Skeletal muscle tissue (tissue), 4 donors: ENCODE results near the gene SCNM1. TPM values are rescaled to one million over a fixed set of nuclear protein-coding genes. Genes with fewer than 3 reads are reported as not detected.
A peak's percentile ranks its signal among the peaks of the same experiment; 100 is the strongest.

Experiments used
- H3K27ac ChIP-seq: one replicate; pipeline ENCODE4 v1.7.0; 2013; ENCODE audit warnings: mild to moderate bottlenecking, low read depth, low read length, inconsistent platforms
- H3K27me3 ChIP-seq, 3 donors: one replicate each; pipeline ENCODE4 v1.7.0; 2013; ENCODE audit warnings: low read length in 3 of 3; ENCODE audit not compliant: control insufficient read depth in 3 of 3, insufficient read depth in 3 of 3
- H3K36me3 ChIP-seq, 3 donors: one replicate each; pipeline ENCODE4 v1.7.0; 2013; ENCODE audit warnings: low read length in 3 of 3; ENCODE audit not compliant: control insufficient read depth in 3 of 3, insufficient read depth in 3 of 3
- H3K4me1 ChIP-seq, 3 donors: one replicate each; pipeline ENCODE4 v1.7.0; 2013; ENCODE audit warnings: low read length in 3 of 3, mild to moderate bottlenecking in 3 of 3; ENCODE audit not compliant: control insufficient read depth in 3 of 3, insufficient read depth in 3 of 3
- H3K4me3 ChIP-seq, 3 donors: one replicate each; pipeline ENCODE4 v1.7.0; 2013; ENCODE audit warnings: low read length in 3 of 3
- H3K9ac ChIP-seq, 3 donors: one replicate each; pipeline ENCODE4 v1.7.0; 2013; ENCODE audit warnings: low read length in 3 of 3, mild to moderate bottlenecking in 3 of 3, moderate library complexity in 2 of 3, low read depth in 1 of 3
- H3K9me3 ChIP-seq, 3 donors: one replicate each; pipeline ENCODE4 v1.7.0; 2013; ENCODE audit warnings: low read length in 3 of 3; ENCODE audit not compliant: control insufficient read depth in 3 of 3
- total RNA-seq: library from RNA; depleted of rRNA; stranded (reverse); fragments of >200 nt; gene quantifications from one replicate; pipeline ENCODE4 v1.2.3, GENCODE V29; 2014
- donor health status: Osteomylitis.

Gene SCNM1
- total RNA-seq, 1 donor from 2014 or later, result 24.5 TPM

- Histone ChIP-seq H3K4me3 (peak within 1 kb of the TSS; percentile 97 to 99 (median 97)), H3K36me3 (peaks cover 0 to 17% (median 12%) of the 10 kb centered on the region in 3 donors), H3K9me3 (no peaks in the 10 kb centered on the region), H3K4me1 (peaks cover 45 to 58% (median 46%) of the 10 kb centered on the region in 3 donors), H3K27ac (peak within 1 kb of the TSS; percentile 97), H3K27me3 (no peaks in the 10 kb centered on the region), H3K9ac (peak within 1 kb of the TSS; percentile 97 to 99 (median 99))
Measured at GRCh38 chr1:151146412-151147131, 19.4 kb upstream of the SCNM1 start, which contains the start of gene SEMA6C. SEMA6C (minus strand) TSS chr1:151146631; CDS start chr1:151142621, 4,010 bp downstream.

- peaks cover 39 to 52% (median 41%) of the 10 kb centered on the region in 3 donors for H3K4me1 ChIP-seq
- peak overlapping the region; percentile 97 for H3K27ac ChIP-seq
- peaks cover 0 to 17% (median 9%) of the 10 kb centered on the region in 3 donors for H3K36me3 ChIP-seq
- H3K27me3 ChIP-seq, result no peaks in the 10 kb centered on the region
- peak overlapping the region; percentile 97 to 99 (median 97) for H3K4me3 ChIP-seq
- H3K9ac ChIP-seq, result peak overlapping the region; percentile 97 to 99 (median 99)
- no peaks in the 10 kb centered on the region for H3K9me3 ChIP-seq
Measured at GRCh38 chr1:151147132-151147503, 18.8 kb upstream of the SCNM1 start.

GRCh38 chr1:151147665-151148064 is 18.3 kb upstream of the SCNM1 start:
- Histone ChIP-seq H3K9me3 (no peaks in the 10 kb centered on the region), H3K4me1 (peaks cover 34 to 47% (median 35%) of the 10 kb centered on the region in 3 donors), H3K9ac (peak overlapping the region; percentile 97 to 99 (median 99)), H3K4me3 (peak overlapping the region; percentile 97 to 99 (median 97)), H3K27ac (peak overlapping the region; percentile 97), H3K27me3 (no peaks in the 10 kb centered on the region), H3K36me3 (peaks cover 0 to 14% (median 6%) of the 10 kb centered on the region in 3 donors)

GRCh38 chr1:151156515-151156819 is 9.5 kb upstream of the SCNM1 start, which contains the start of gene TNFAIP8L2:
TNFAIP8L2 (plus strand) TSS chr1:151156649; CDS start chr1:151158698, 2,049 bp downstream.
- H3K27ac ChIP-seq, result peak within 1 kb of the TSS; percentile 7

GRCh38 chr1:151157067-151157531 is 8.8 kb upstream of the SCNM1 start:
- peak overlapping the region; percentile 22 to 54 (median 41) for H3K4me3 ChIP-seq
- no peaks in the 10 kb centered on the region for H3K9me3 ChIP-seq
- no peaks in the 10 kb centered on the region for H3K27me3 ChIP-seq
- peaks cover 7 to 27% (median 13%) of the 10 kb centered on the region in 3 donors for H3K4me1 ChIP-seq
- H3K27ac ChIP-seq, result peak overlapping the region; percentile 7
- peak overlapping the region in 1 of 3 donors; percentile 2 for H3K9ac ChIP-seq
- peaks cover 26 to 40% (median 26%) of the 10 kb centered on the region in 3 donors for H3K36me3 ChIP-seq

More at GRCh38 chr1:151156515-151156819, 9.5 kb upstream of the SCNM1 start, which contains the start of gene TNFAIP8L2:
- Histone ChIP-seq H3K27me3 (no peaks in the 10 kb centered on the region), H3K9me3 (no peaks in the 10 kb centered on the region), H3K36me3 (peaks cover 22 to 35% (median 23%) of the 10 kb centered on the region in 3 donors), H3K4me3 (peak within 1 kb of the TSS; percentile 22 to 54 (median 41)), H3K4me1 (peaks cover 7 to 27% (median 13%) of the 10 kb centered on the region in 3 donors), H3K9ac (peak within 1 kb of the TSS in 2 of 3 donors; percentile 3 to 35)

GRCh38 chr1:151158326-151158725 is 7.6 kb upstream of the SCNM1 start:
- peaks cover 26 to 43% (median 26%) of the 10 kb centered on the region in 3 donors for H3K36me3 ChIP-seq
- peak overlapping the region; percentile 5 for H3K27ac ChIP-seq
- H3K27me3 ChIP-seq, result no peaks in the 10 kb centered on the region
- H3K9me3 ChIP-seq, result no peaks in the 10 kb centered on the region
- H3K9ac ChIP-seq, result no peak overlapping the region
- peaks cover 7 to 27% (median 13%) of the 10 kb centered on the region in 3 donors for H3K4me1 ChIP-seq
- no peak overlapping the region for H3K4me3 ChIP-seq

GRCh38 chr1:151158751-151159251 is 7.1 kb upstream of the SCNM1 start:
- H3K9me3 ChIP-seq, result no peaks in the 10 kb centered on the region
- H3K27me3 ChIP-seq, result no peaks in the 10 kb centered on the region
- H3K27ac ChIP-seq, result peak overlapping the region; percentile 5
- no peak overlapping the region for H3K4me3 ChIP-seq
- H3K4me1 ChIP-seq, result peaks cover 7 to 30% (median 13%) of the 10 kb centered on the region in 3 donors
- no peak overlapping the region for H3K9ac ChIP-seq
- H3K36me3 ChIP-seq, result peaks cover 26 to 43% (median 26%) of the 10 kb centered on the region in 3 donors

GRCh38 chr1:151159373-151159772 is 6.6 kb upstream of the SCNM1 start:
- no peaks in the 10 kb centered on the region for H3K27me3 ChIP-seq
- H3K9ac ChIP-seq, result peak overlapping the region in 1 of 3 donors; percentile 45
- no peaks in the 10 kb centered on the region for H3K9me3 ChIP-seq
- peak overlapping the region; percentile 5 for H3K27ac ChIP-seq
- H3K4me3 ChIP-seq, result no peak overlapping the region
- H3K4me1 ChIP-seq, result peaks cover 12 to 35% (median 17%) of the 10 kb centered on the region in 3 donors
- peaks cover 26 to 43% (median 26%) of the 10 kb centered on the region in 3 donors for H3K36me3 ChIP-seq

- Histone ChIP-seq H3K4me3 (peak overlapping the region; percentile 83 to 99 (median 99)), H3K9ac (peak overlapping the region; percentile 83 to 97 (median 90)), H3K36me3 (peaks cover 22 to 35% (median 23%) of the 10 kb centered on the region in 3 donors), H3K4me1 (peaks cover 38 to 49% (median 39%) of the 10 kb centered on the region in 3 donors), H3K9me3 (no peaks in the 10 kb centered on the region), H3K27me3 (no peaks in the 10 kb centered on the region), H3K27ac (peak overlapping the region; percentile 89)
Measured at GRCh38 chr1:151164732-151165280, 1.1 kb upstream of the SCNM1 start.
